Right lobe of liver (tissue), 4 donors: ENCODE results near the gene MRPS31.

Experiments used
- CTCF ChIP-seq, 4 donors: fragments of 200-600 bp in 3 of 4; fragments of 450-650 bp in 1 of 4; IDR thresholded peaks; one replicate each; pipeline versions ENCODE4 v1.5.1 to v1.8.0; 2016 to 2022; ENCODE audit warnings: antibody characterized with exemption in 4 of 4, mild to moderate bottlenecking in 2 of 4
- POLR2A ChIP-seq: fragments of 450-650 bp; IDR thresholded peaks from one replicate; pipeline ENCODE4 v1.6.1; 2017; ENCODE audit warnings: antibody characterized with exemption, mild to moderate bottlenecking
- donor health status: DM: no; HTN: no; CAD: no.
- donor health status: DM: no; HTN: no; CAD: no.
- donor health status: DM: no; HTN: yes; CAD: no.

- peak; percentile 21 to 48 (median 36) for TF ChIP-seq CTCF (IDR thresholded peaks at IDR 0.05)
- TF ChIP-seq POLR2A = peak; percentile 98
Measured at GRCh38 chr13:40789275-40790153, 18.5 kb upstream of the MRPS31 start, which contains the start of gene SLC25A15.
